Measurements from ENCODE around the gene NOTCH3. TPM values are rescaled to one million over a fixed set of nuclear protein-coding genes. Genes with fewer than 3 reads are reported as not detected.

NOTCH3 gene
- total RNA-seq, result 67.9 TPM
- long read RNA-seq, partial matches to known transcripts, result 75 of 121 reads
- long read RNA-seq, other reads (novel, unspliced or antisense), result 46 of 121 reads

GRCh38 chr19:15200553-15201364 is at the start of gene NOTCH3:
Gene NOTCH3 (minus strand): TSS chr19:15200995. CDS start chr19:15200905, 90 bp downstream.
- DNase-seq (no peak), ATAC-seq (peak; percentile 26)
- intact Hi-C loops (cut with DNase I), result no loop called here
- peak within 1 kb of the TSS; percentile 52 for H3K4me3 ChIP-seq
- H3K4me1 ChIP-seq, result peaks cover 7% of the 10 kb centered on the region
- H3K27me3 ChIP-seq, result peaks cover 6% of the 10 kb centered on the region
- H3K36me3 ChIP-seq, result no peaks in the 10 kb centered on the region
- H3K27ac ChIP-seq, result peak within 1 kb of the TSS; percentile 55
- H3K9me3 ChIP-seq, result no peaks in the 10 kb centered on the region
- TF ChIP-seq, protein P1, sequence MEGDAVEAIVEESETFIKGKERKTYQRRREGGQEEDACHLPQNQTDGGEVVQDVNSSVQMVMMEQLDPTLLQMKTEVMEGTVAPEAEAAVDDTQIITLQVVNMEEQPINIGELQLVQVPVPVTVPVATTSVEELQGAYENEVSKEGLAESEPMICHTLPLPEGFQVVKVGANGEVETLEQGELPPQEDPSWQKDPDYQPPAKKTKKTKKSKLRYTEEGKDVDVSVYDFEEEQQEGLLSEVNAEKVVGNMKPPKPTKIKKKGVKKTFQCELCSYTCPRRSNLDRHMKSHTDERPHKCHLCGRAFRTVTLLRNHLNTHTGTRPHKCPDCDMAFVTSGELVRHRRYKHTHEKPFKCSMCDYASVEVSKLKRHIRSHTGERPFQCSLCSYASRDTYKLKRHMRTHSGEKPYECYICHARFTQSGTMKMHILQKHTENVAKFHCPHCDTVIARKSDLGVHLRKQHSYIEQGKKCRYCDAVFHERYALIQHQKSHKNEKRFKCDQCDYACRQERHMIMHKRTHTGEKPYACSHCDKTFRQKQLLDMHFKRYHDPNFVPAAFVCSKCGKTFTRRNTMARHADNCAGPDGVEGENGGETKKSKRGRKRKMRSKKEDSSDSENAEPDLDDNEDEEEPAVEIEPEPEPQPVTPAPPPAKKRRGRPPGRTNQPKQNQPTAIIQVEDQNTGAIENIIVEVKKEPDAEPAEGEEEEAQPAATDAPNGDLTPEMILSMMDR (IDR thresholded peaks at IDR 0.05), result no peak

DNA sequence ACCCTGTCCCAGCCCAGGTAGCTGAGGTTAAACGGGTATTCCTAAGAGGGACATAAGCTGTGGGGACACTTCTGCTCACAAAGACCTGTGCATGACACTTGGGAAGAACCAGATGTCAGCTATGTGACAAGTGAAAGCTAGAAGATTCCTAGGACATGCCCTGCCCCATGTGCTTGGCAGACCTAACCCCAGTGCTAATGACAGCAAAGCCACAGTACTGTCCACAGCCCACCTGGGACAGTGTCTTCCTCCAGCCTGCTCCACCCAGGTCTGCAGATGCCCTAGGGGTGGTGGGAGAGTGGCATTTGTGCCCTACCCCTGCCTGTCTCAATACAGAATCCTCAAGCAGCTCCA is 49.8 kb upstream of the NOTCH3 start:
- no peaks in the 10 kb centered on the region for H3K27me3 ChIP-seq
- peaks cover 86% of the 10 kb centered on the region for H3K36me3 ChIP-seq
- H3K27ac ChIP-seq, result peak overlapping the region; percentile 84
- peaks cover 58% of the 10 kb centered on the region for H3K4me1 ChIP-seq
- DNase-seq (no peak), ATAC-seq (no peak)
- H3K9me3 ChIP-seq, result no peaks in the 10 kb centered on the region
- intact Hi-C loops (cut with DNase I), result no loop called here
- no peak overlapping the region for H3K4me3 ChIP-seq
- TF ChIP-seq, protein P1 (IDR thresholded peaks at IDR 0.05), result no peak

GRCh38 chr19:15249972-15250639 is 49.3 kb upstream of the NOTCH3 start:
- DNase-seq (no peak), ATAC-seq (no peak)
- TF ChIP-seq, protein P1 (IDR thresholded peaks at IDR 0.05), result no peak
- H3K36me3 ChIP-seq, result peaks cover 86% of the 10 kb centered on the region
- no peaks in the 10 kb centered on the region for H3K9me3 ChIP-seq
- H3K4me1 ChIP-seq, result peaks cover 58% of the 10 kb centered on the region
- H3K27ac ChIP-seq, result peak overlapping the region; percentile 84
- no peak overlapping the region for H3K4me3 ChIP-seq
- intact Hi-C loops (cut with DNase I), result no loop called here
- no peaks in the 10 kb centered on the region for H3K27me3 ChIP-seq

- intact Hi-C loops (cut with DNase I), result no loop called here
- H3K27me3 ChIP-seq, result no peaks in the 10 kb centered on the region
- H3K4me1 ChIP-seq, result peaks cover 58% of the 10 kb centered on the region
- H3K27ac ChIP-seq, result peak overlapping the region; percentile 84
- TF ChIP-seq, protein P1 (IDR thresholded peaks at IDR 0.05), result no peak
- H3K36me3 ChIP-seq, result peaks cover 86% of the 10 kb centered on the region
- DNase-seq (no peak), ATAC-seq (no peak)
- no peak overlapping the region for H3K4me3 ChIP-seq
- H3K9me3 ChIP-seq, result no peaks in the 10 kb centered on the region
Measured at GRCh38 chr19:15249528-15249874, 48.7 kb upstream of the NOTCH3 start.

DNA sequence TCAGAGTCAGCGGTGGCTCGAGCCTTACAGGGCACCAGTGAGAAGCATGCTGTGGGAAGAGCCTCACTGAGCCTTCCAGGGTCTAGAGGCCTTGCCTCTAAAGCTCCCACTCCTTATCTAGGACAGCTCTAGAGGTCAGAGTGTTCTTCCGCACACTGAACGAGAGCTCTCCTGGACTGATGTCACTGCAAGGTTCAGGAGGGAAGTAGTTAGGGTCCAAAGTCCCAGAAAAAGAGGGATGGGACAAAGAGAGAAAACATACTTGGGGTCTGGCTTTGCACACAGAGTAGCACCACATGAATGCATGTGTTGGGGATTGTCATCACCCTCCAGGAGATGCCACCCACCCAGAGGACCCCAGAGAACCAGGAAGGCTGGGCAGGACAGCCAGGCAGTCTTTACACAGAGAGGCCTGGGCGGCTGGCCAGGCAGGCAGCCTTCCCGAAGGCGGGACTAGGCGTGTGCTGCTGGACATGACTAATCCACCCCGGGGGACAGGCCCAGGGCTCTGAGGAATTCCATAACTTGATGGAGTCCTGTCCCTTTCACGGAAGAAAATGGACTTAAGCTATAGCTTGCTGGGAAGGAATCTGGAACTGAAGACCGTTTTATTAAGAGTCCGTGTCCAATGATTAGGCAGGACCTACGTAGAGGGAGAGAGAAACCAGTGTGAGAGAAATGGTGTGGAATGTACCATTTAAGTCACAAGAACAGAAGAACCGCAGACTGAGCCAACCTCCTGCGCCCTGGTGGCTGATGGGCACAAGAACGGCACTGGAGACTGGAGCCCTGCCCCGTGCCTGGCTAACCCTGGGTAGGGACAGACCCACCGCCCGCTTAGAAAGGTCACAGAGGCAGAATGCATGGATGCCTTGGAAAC is 48.1 kb upstream of the NOTCH3 start:
- Histone ChIP-seq H3K36me3 (peaks cover 84% of the 10 kb centered on the region), H3K4me1 (peaks cover 58% of the 10 kb centered on the region), H3K27ac (peak overlapping the region; percentile 84), H3K27me3 (no peaks in the 10 kb centered on the region), H3K9me3 (no peaks in the 10 kb centered on the region), H3K4me3 (no peak overlapping the region)
- intact Hi-C loops (cut with DNase I), result no loop called here
- TF ChIP-seq, protein P1 (IDR thresholded peaks at IDR 0.05), result no peak
- DNase-seq (no peak), ATAC-seq (peak; percentile 50)

Data from upper lobe of right lung (tissue), 1 donor.